ENCODE measurements around the gene SMG9.

The SMG9 gene

DNA sequence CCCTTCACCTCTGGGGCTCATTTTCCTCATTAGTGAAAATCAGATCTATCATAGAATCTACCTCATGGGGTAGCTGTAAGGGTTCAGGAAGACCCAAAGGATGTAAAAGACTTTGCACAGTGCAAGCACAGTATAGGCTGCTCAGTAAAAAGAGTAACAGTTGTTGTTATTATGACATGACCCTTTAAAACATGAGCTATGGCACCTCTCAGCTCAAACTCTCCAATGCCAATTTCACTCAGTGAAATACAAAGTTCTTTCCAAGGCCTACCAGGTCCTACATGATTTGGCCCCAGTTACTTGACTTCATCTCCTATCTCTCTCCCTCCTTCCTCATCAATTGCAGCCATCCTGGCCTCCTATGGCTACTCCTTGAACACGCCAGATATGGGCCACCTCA is 4.9 kb downstream of the SMG9 start:
- no peak overlapping the region for H3K4me3 ChIP-seq (ENCODE audit: low read length)
- no peaks in the 10 kb centered on the region for H3K27me3 ChIP-seq (ENCODE audit: low read depth, low read length)
- H3K27ac ChIP-seq (ENCODE audit: low read length) = peak overlapping the region; percentile 2; the same call in 1 of the 2 replicates
- H3K9me3 ChIP-seq (ENCODE audit: insufficient read depth, low read length) = no peaks in the 10 kb centered on the region
- peaks cover 19% of the 10 kb centered on the region for H3K79me2 ChIP-seq (ENCODE audit: low read length)
- H3K4me1 ChIP-seq (ENCODE audit: low read length) = peaks cover 70% of the 10 kb centered on the region
- no peak overlapping the region for H3K4me2 ChIP-seq (ENCODE audit: low read length)
- TF ChIP-seq, protein P1, sequence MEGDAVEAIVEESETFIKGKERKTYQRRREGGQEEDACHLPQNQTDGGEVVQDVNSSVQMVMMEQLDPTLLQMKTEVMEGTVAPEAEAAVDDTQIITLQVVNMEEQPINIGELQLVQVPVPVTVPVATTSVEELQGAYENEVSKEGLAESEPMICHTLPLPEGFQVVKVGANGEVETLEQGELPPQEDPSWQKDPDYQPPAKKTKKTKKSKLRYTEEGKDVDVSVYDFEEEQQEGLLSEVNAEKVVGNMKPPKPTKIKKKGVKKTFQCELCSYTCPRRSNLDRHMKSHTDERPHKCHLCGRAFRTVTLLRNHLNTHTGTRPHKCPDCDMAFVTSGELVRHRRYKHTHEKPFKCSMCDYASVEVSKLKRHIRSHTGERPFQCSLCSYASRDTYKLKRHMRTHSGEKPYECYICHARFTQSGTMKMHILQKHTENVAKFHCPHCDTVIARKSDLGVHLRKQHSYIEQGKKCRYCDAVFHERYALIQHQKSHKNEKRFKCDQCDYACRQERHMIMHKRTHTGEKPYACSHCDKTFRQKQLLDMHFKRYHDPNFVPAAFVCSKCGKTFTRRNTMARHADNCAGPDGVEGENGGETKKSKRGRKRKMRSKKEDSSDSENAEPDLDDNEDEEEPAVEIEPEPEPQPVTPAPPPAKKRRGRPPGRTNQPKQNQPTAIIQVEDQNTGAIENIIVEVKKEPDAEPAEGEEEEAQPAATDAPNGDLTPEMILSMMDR (IDR thresholded peaks at IDR 0.05; ENCODE audit: low read depth, low read length) = no peak
- TF ChIP-seq EZH2phosphoT487 (IDR thresholded peaks at IDR 0.05; ENCODE audit: low read depth) = no peak
- no peak overlapping the region for H3K9ac ChIP-seq (ENCODE audit: low read length)
- H4K20me1 ChIP-seq (ENCODE audit: insufficient read depth, low read length) = no peaks in the 10 kb centered on the region
- no peak overlapping the region for H2AFZ ChIP-seq (ENCODE audit: low read depth, low read length)
- H3K36me3 ChIP-seq (replicated peaks; ENCODE audit: low read depth, low read length) = peaks cover 63% of the 10 kb centered on the region

DNA sequence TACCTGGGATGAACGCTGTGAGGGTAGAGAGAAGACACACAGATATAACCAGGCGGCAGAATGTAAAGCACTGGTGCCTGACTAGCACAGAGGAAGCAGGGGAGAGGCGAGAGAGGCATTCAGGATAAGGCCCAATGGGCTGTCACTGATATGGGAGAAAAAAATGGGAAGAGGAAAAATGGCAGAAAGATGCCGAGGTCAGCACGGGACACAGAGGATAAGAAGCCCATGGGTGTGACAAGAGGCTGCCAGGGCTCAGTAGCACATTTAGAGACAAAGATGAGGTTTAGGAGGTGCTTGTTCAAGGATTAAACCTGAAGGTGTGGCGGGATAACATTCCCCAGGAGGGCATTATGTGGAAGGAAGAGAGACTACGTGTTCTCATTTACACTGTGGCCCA is 5.6 kb downstream of the SMG9 start:
- no peak for TF ChIP-seq EZH2phosphoT487 (IDR thresholded peaks at IDR 0.05; ENCODE audit: low read depth)
- TF ChIP-seq, protein P1 (IDR thresholded peaks at IDR 0.05; ENCODE audit: low read depth, low read length) = no peak
- H4K20me1 ChIP-seq (ENCODE audit: insufficient read depth, low read length) = no peaks in the 10 kb centered on the region
- peak overlapping the region; percentile 54 for H3K4me2 ChIP-seq (ENCODE audit: low read length)
- peaks cover 71% of the 10 kb centered on the region for H3K36me3 ChIP-seq (replicated peaks; ENCODE audit: low read depth, low read length)
- H3K27ac ChIP-seq (ENCODE audit: low read length) = peak overlapping the region; percentile 66
- H2AFZ ChIP-seq (ENCODE audit: low read depth, low read length) = no peak overlapping the region
- H3K4me1 ChIP-seq (ENCODE audit: low read length) = peaks cover 74% of the 10 kb centered on the region
- H3K27me3 ChIP-seq (ENCODE audit: low read depth, low read length) = no peaks in the 10 kb centered on the region
- H3K9me3 ChIP-seq (ENCODE audit: insufficient read depth, low read length) = no peaks in the 10 kb centered on the region
- peaks cover 19% of the 10 kb centered on the region for H3K79me2 ChIP-seq (ENCODE audit: low read length)
- H3K4me3 ChIP-seq (ENCODE audit: low read length) = peak overlapping the region; percentile 25; the same call in 1 of the 2 replicates
- peak overlapping the region; percentile 56; the same call in 1 of the 2 replicates for H3K9ac ChIP-seq (ENCODE audit: low read length)

DNA sequence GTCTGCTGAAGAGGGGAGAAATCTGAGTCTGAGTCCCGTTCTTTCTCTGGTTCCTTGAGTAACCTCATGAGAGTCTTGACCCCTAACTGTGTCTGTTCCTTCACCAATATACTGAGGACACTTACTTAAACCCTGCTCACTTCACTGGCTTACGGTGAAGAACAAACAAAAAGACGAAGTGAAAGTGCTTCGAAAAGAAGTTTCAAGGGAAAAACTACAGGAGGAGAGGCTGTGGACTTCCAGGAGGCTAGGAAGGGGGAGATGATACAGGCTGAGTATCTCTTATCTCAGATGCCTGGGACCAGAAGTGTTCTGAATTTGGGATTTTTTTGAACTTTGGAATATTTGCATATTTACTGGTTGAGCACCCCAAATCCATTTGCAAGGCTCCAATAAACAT is 6.1 kb downstream of the SMG9 start:
- Histone ChIP-seq H3K27ac (ENCODE audit: low read length) (peak overlapping the region; percentile 66), H3K79me2 (ENCODE audit: low read length) (peaks cover 19% of the 10 kb centered on the region), H3K9me3 (ENCODE audit: insufficient read depth, low read length) (no peaks in the 10 kb centered on the region), H3K9ac (ENCODE audit: low read length) (peak overlapping the region; percentile 56; the same call in 1 of the 2 replicates), H3K4me2 (ENCODE audit: low read length) (peak overlapping the region; percentile 54), H4K20me1 (ENCODE audit: insufficient read depth, low read length) (no peaks in the 10 kb centered on the region), H3K4me1 (ENCODE audit: low read length) (peaks cover 74% of the 10 kb centered on the region), H3K27me3 (ENCODE audit: low read depth, low read length) (no peaks in the 10 kb centered on the region), H3K4me3 (ENCODE audit: low read length) (peak overlapping the region; percentile 25; the same call in 1 of the 2 replicates), H3K36me3 (replicated peaks; ENCODE audit: low read depth, low read length) (peaks cover 76% of the 10 kb centered on the region), H2AFZ (ENCODE audit: low read depth, low read length) (no peak overlapping the region)
- TF ChIP-seq, protein P1 (IDR thresholded peaks at IDR 0.05; ENCODE audit: low read depth, low read length) = no peak
- no peak for TF ChIP-seq EZH2phosphoT487 (IDR thresholded peaks at IDR 0.05; ENCODE audit: low read depth)

DNA sequence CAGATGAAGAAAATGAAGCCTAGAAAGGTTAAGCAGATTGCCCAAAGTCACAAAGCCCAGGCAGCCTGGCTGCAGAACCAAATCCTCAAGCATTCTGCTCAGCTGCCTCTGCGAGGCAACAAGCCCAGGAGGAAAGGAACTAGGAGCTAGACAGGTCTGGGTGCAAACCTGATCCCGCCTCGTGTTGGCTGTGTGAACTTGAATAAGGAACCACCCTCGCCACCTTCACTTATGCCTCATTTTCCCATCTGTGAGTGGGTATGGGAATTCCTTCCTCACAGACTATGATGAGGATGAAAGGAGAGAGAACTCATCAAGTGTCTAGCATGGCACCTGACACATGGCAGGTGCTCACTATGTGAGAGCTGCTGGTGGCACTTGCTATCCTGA is 6.6 kb downstream of the SMG9 start:
- TF ChIP-seq, protein P1 (IDR thresholded peaks at IDR 0.05; ENCODE audit: low read depth, low read length) = no peak
- no peak for TF ChIP-seq EZH2phosphoT487 (IDR thresholded peaks at IDR 0.05; ENCODE audit: low read depth)
- Histone ChIP-seq H3K4me2 (ENCODE audit: low read length) (peak overlapping the region; percentile 54), H4K20me1 (ENCODE audit: insufficient read depth, low read length) (no peaks in the 10 kb centered on the region), H3K79me2 (ENCODE audit: low read length) (peaks cover 14% of the 10 kb centered on the region), H3K27ac (ENCODE audit: low read length) (peak overlapping the region; percentile 66), H3K36me3 (replicated peaks; ENCODE audit: low read depth, low read length) (peaks cover 80% of the 10 kb centered on the region), H3K27me3 (ENCODE audit: low read depth, low read length) (no peaks in the 10 kb centered on the region), H3K4me3 (ENCODE audit: low read length) (peak overlapping the region; percentile 25; the same call in 1 of the 2 replicates), H3K9me3 (ENCODE audit: insufficient read depth, low read length) (no peaks in the 10 kb centered on the region), H3K9ac (ENCODE audit: low read length) (peak overlapping the region; percentile 56), H3K4me1 (ENCODE audit: low read length) (peaks cover 69% of the 10 kb centered on the region), H2AFZ (ENCODE audit: low read depth, low read length) (no peak overlapping the region)

All from OCI-LY3 (cell line).